HG03571 (cell line): ENCODE measurements around the gene CBLC.
"Not testable (repeated sequence)": the region's sequence is repeated elsewhere in the genome, so short reads cannot be mapped to it uniquely, and the experiment has no call there.

Experiments used
- ATAC-seq: cut with Tn5 transposase; IDR thresholded peaks from one replicate; pipeline ENCODE4 v1.9.1; 2021; ENCODE audit not compliant: unreplicated experiment

Gene CBLC

DNA sequence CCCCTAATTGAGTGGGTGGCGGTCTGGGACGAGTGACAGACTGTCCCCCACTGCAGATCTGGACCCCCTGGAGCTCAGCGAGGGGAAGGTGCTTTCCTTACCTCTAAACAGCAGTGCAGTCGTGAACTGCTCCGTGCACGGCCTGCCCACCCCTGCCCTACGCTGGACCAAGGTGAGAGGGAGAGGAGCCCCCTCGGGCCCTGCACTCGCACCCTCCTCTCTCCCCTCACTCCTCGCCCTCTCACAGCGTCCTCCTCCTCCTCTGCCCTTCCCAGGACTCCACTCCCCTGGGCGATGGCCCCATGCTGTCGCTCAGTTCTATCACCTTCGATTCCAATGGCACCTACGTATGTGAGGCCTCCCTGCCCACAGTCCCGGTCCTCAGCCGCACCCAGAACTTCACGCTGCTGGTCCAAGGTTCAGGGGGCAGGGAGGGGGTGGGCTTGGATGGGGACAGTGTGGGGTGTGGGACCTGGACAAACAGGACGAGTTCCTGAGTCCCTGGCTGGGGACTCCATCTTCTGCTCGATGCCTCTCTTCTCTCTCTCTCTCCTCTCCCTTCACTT is 40.9 kb downstream of the CBLC start:
- ATAC-seq, result no peak

DNA sequence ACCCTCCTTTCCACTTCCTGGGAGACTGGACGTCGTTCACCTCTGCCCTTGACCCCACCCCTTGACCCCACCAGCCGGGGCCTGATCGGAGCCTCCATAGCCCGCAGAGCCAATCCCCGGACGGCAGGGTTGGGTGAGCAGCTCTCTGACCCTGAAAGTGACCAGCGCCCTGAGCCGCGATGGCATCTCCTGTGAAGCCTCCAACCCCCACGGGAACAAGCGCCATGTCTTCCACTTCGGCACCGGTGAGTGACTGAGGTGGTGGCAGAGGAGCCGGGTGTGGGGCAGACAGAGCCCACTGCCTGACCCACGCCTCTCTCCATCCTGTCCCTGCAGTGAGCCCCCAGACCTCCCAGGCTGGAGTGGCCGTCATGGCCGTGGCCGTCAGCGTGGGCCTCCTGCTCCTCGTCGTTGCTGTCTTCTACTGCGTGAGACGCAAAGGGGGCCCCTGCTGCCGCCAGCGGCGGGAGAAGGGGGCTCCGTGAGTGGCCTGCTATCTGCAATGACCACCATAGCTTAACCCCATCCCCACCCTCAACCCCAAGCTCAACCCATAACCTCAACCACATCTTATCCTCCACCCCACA is 41.6 kb downstream of the CBLC start:
- no peak for ATAC-seq

DNA sequence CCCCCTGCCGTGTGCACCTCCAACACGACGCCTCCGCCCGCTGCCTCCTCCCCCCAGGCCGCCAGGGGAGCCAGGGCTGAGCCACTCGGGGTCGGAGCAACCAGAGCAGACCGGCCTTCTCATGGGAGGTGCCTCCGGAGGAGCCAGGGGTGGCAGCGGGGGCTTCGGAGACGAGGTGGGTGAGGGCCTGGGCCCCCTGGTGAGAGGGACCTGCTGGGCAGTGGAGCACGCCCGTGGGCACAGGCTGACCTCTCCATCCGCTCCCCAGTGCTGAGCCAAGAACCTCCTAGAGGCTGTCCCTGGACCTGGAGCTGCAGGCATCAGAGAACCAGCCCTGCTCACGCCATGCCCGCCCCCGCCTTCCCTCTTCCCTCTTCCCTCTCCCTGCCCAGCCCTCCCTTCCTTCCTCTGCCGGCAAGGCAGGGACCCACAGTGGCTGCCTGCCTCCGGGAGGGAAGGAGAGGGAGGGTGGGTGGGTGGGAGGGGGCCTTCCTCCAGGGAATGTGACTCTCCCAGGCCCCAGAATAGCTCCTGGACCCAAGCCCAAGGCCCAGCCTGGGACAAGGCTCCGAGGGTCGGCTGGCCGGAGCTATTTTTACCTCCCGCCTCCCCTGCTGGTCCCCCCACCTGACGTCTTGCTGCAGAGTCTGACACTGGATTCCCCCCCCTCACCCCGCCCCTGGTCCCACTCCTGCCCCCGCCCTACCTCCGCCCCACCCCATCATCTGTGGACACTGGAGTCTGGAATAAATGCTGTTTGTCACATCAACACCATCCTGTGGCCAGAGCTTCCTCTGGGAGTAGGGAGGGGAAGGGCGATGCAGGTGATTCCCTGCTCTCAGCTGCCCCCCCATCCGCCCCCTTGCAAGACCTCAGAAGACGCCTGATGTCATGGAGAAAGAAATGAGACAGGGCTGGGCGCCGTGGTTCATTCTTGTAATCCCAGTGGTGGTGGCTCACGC is 43.2 kb downstream of the CBLC start:
- no peak for ATAC-seq

DNA sequence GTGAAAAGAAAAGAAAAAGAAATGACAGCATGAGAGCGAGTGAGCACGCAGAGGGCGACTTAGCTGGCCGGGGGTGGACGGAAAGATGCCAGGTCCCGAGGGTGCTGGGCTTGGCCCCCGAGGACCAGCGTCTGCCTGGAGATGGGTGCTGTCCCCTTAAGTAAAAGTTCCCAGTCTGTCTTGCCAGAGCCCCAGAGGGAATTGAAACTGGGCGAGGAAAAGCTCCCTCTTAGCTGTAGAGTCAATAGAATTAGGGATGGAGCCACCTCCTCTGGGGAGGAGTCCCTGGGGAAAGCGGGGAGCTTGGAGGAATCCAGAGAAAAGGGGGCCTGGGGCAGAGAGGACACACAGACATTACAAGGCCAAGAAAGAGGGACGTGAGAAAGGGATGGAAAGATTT is 44.5 kb downstream of the CBLC start:
- no peak for ATAC-seq

DNA sequence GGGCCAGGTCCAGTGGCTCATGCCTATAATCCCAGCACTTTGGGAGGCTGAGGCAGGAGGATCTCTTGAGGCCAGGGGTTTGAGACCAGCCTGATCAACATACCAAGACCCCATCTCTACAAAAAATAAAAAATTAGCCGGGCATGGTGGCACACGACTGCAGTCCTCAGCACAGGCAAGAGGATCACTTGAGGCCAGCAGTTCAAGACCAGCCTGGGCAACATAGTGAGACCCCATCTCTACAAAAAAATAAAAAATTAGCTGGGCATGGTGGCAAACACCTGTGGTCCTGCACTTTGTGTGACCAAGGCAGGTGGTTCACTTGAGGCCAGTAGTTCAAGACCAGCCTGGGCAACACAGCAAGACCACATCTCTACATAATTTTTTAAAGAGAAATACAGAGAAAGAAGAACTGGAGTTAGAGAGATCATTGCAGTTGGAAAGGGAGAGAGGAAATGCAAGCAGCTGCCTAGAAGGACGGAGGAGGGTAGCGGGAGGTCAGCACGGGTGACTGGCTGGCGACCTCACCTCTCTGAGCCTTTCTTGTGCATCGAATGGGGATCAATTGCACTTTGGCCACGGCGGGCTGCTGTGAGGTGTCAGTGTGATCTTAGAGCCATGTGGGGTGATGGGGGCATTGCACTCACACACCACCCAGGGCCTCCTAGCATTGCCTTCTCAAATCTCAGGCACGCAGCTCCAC is 45.1 kb downstream of the CBLC start:
- ATAC-seq, result no peak

DNA sequence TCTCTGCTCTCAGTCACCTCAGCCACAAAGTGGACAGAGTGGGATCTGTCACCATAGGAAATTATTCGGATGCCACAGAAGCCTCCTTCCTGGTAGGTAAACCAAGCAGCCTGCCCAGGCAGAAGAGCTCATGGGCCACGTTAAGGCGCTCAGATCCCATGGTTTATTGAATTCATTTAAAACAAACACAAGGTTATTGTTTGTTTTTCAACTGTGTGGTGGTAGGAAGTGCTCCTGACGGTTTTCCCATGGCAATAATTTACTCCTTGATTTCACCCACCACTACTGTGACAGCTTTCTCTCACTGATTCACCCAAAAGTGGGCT is 45.6 kb downstream of the CBLC start:
- no peak for ATAC-seq

DNA sequence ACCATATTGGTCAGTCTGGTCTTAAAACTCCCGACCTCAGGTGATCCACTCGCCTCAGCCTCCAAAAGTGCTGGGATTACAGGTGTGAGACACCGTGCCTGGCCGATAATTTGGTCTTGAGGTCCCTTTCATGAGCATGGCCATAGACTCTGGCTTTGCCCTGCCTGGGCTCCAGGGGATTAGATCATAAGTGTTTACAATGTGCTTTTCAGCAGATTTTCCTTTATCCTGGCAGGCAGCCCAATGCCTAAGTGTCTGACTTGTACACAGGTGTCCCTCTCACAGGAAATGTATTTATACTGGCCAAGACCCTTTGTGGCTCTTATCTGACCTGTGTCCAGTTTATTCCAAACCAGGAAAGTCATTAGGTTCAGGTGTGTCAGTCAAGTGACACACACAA is 47.1 kb downstream of the CBLC start:
- ATAC-seq, result no peak

DNA sequence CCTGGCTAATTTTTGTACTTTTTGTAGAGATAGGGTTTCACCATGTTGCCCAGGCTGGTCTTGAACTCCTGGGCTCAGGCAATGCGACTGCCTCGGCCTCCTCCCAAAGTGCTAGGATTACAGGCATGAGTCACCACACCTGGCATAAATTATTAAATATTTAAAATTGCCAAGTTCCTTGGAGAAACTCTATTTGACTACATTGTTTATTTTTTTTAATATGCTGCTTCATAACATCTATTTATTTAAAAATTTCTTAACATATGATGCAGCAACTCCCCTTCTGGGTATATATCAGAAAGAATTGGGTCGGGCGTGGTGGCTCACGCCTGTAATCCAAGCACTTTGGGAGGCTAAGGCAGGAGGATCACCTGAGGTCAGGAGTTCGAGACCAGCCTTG is 55.2 kb downstream of the CBLC start:
- ATAC-seq, result not testable (repeated sequence)

DNA sequence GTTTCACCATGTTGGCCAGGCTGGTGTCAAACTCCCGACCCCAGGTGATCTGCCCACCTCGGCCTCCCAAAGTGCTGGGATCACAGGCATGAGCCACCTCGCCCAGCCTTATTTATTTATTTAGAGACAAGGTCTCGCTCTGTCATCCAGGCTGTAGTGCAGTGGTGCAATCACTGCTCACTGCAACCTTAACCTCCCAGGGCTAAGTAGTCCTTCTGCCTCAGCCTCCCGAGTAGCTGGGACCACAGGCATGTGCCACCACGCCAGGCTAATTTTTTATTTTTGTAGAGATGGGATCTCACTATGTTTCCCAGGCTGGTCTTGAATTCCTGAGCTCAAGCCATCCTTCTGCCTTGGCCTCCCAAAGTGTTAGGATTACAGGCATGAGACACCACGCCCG is 56.7 kb downstream of the CBLC start:
- not testable (repeated sequence) for ATAC-seq

DNA sequence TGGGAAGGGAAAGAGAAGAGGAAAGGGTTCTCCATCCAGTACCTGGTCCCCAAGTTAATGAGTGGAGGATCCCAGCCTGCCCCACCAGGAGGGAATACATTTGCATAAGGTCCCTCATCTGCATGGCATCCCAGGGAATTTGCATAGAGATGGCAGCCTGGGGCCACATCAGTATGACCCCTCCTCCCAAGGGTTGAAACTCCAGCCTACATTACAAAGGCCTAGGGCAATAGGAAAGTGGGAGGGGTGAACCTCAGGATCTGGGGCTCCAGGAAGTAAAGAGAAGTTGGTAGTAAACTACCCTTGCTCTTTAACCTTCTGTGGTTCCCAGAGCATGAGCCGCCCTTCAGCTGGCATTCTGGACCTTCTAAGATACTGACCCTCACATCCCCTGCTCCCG is 61.6 kb downstream of the CBLC start:
- no peak for ATAC-seq

DNA sequence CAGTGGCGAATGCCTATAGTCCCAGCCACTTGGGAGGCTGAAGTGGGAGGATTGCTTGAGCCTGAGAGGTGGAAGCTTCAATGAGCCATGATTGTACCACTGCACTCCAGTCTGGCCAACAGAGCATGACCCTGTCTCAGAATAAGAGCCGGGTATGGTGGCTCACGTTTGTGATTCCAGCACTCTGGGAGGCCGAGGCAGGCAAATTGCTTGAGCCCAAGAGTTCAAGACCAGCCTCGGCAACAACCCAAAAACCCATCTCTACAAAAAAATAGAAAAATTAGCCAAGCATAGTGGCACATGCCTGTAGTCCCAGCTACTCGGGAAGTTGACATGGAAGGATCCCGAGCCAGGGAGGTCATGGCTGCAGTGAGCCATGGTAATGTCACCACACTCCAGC is 63.1 kb downstream of the CBLC start:
- ATAC-seq, result no peak

DNA sequence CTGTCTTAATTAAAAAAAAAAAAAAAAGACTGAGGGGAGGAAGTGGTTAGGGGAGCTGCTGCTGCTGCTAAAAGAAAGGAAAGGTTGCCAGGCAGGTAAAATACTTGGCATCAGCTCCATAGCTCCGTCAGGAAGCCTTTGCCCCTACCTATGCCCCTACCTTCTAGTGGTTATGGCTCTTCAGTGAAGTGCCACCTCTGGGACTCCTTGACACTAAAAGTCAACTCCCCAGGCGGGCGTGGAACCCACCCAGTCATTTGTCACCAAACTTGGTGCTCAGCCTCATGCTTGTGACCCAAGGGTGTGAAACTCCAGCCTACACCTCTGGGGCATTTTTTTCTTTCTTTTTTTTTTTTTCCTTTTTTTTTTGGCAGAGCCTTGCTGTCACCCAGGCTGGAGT is 63.5 kb downstream of the CBLC start:
- no peak for ATAC-seq

DNA sequence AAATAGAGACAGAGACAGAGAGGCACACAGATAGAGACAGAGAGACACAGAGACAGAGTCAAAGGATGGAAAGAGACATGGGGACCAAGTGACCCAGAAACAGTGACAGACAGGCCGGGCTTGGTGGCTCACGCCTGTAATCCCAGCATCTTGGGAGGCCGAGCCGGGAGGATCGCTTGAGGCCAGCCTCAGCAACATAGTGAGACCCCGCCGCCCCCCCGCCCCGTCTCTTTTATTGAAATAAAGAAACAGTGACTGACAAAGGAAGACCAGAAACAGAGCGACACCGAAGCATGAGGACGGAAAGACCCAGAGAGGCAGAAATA is 67.6 kb downstream of the CBLC start:
- ATAC-seq, result no peak

DNA sequence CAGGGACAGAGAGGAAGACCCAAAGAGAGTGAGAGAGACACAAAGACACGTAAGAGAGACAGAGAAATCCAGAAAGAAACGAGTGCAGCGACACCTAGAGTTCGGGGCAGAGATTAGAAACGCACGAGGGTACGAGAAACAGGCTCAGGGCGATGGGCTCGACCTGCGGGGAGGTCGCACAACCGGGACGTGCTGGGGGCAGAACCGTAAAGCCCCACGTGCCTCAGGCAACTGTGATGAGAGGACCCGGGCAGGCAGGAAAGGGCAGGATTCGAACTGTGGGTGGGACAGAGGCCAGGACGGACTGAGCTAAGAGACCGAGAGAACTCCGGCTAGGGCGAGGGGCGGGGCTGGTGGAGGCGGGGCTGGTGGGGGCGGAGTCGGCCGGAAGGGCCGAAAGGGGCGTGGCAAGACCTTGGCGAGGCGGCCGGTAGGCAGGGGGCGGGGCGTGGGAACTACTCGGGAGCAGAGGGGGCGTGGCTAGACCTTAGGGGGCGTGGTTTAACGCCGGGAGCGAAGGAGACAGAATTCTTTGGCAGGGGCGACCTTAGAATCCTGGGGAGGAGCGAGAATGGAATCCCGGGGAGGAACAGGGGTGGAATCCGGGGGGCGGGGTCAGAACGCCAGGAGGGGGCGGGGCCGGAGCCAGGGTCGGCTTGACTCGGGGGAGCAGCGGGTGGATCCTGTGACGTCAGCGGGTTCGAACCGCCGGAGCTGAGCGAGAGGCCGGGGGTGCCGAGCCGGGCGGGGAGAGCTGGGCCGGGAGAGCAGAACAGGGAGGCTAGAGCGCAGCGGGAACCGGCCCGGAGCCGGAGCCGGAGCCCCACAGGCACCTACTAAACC is 68.1 kb downstream of the CBLC start, which contains the start of gene NECTIN2:
Gene NECTIN2, plus strand, starts transcription at position 686 of the 843 bp plus-strand sequence. CDS start 229 bp downstream, outside the sequence.
- no peak for ATAC-seq

DNA sequence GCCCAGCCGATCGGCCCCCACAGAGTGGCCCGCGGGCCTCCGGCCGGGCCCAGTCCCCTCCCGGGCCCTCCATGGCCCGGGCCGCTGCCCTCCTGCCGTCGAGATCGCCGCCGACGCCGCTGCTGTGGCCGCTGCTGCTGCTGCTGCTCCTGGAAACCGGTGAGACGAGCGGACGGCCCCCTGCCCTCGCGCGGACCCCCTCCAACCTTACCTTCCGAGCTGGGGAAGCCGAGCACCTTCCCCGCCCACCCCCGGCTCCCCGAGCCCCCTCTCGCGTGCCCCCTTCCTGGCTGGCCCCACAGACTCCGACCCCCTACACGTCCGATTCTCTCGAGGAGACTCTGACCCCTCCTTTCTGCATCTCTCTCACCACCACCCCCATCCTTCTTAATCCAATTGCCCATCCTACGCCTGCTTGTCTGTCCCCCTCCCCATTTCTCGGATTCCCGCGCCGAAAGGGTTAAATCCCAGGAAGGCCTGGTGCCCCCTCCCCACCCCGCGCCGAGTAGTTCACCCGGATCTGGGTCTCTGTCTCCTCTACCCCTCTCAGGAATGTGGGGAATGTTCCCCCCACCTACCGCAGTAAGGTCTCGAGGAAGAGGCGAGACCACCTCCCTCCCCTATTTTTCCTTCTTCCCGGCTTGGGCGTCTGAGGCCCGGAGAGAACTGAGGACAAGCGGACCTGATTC is 68.9 kb downstream of the CBLC start:
- no peak for ATAC-seq

DNA sequence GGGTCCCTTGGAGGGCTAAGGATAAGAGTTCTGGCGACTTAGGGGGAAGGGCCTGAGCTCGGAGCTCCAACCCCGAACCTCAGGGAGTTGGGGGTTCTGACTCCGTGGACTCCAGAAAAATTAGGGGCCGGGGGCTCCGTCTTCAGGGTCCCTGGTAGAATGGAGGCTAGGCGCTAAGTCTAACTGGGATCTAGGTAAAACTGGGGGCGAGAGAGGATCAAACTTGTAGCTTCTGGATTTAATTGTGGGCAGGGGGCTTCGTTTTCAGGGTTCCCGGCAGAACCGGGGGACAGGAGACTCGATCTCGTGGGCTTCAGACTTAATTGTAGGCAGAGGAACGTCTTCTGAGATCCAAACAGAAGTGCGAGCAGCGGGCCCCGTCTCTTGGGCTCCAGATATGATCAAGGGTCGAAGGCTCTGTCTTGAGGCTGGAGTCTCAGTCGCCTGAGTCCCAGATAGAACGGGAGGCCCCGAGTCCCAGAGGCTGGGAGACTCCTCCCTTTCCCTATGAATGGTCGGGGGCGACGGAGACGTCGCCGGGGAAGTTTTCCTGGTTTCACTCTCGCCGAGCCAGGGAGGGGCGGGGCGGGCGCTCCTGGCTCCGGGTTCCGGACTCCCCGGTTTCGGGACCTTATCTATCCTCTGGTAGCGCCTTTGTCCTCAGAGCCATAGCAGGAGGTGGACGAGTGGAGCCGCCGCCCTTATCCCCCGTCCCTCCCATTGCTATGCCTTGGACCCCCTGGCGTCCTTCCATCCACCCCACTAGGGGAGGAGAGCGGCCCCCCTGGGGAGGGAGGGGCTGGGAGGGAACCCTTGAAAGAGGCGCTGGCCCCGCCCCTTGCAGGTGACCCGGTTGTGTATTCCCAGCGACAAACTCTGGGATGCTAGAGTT is 69.7 kb downstream of the CBLC start:
- ATAC-seq, result no peak

DNA sequence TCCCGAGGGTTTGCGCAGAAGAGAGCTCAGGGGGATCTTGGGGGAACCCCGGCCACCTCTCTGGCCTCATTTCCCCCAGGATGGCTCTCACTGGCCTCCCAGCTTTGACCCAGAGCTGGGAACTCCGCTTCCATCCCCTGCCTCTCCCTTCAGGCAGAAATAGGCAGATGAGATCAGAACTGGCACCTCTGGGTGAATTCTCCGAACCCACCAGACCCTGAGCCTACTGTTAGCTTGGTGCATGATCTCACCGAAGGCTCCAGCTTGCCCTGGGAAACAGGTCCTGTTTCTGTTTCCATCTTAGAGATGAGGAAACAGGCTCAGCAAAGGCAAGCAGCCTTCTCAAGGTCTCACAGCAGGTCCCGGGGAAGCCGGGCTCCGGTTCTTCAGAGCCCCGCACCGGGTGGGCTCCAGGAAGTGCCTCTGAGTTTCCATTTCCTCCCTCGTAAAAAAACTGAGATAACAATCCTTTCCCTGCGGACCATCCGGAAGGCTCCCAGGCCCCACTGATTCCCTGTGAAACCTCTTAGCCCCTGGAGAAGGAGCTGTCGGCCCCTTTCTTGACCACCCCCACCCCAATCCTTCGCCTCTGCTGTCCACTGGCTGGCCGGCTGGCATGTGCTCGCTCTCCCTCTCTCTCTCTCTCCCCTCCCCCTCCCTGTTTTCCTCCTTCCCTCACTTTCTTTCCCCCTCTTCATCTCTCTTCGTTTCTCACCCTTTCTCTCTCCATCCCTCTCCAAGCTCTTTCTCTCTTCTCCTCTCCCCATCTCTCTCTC is 70.5 kb downstream of the CBLC start:
- ATAC-seq, result no peak

DNA sequence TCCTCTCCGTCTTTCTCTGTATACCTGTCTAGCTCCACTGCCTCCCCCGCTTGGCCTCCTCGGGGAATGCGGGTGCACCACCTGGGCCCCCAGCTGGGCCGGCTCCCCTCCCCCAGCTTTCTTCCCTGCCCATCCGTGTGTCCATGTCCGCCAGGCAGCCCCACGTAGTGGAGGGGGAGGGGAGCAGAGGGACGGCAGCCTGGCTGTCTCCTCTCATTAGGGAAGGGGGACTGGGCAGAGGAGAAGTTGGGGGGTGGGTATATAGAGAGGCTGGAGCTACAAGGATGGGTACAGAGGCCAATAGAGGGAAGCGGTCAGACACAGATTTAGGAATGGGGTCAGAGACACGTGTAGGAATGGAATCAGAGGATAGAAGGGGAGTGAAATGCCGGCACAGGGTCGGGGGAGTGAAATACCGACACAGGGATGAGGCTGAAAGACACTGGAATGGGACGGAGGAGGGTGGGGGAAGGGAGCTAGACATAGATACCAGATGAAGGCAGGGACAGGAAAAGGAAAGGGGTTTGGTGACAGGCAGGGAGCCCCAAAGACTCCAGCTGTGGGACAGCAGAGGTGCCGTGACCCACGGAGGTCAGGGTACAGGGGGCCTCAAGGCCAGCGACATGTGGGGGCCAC is 71.2 kb downstream of the CBLC start:
- no peak for ATAC-seq
